ENCODE results near the gene MTOR. TPM values are rescaled to one million over a fixed set of nuclear protein-coding genes. Genes with fewer than 3 reads are reported as not detected.

The MTOR gene
- total and polyA plus RNA-seq, 2 donors (not counting 3 experiments of a cell fraction or from before 2014, with no cell fraction given) = 33.5 to 50.4 TPM

GRCh38 chr1:11130406-11130805 lies 131.9 kb downstream of the MTOR start:
- Histone ChIP-seq H3K36me3 (ENCODE audit: control insufficient read depth in 2 of 2, extremely low read depth in 1 of 2, insufficient read depth in 2 of 2, low read length in 2 of 2) (peaks cover 19 to 54% of the 10 kb centered on the region in 2 experiments), H3K9me1 (replicated peaks; ENCODE audit: control insufficient read depth, extremely low read depth, insufficient read depth, low read length) (no peaks in the 10 kb centered on the region), H3K4me3 (replicated peaks in 1 of 3; ENCODE audit: insufficient read depth in 1 of 3, low read depth in 1 of 3, low read length in 3 of 3) (no peak overlapping the region), H3K27me3 (ENCODE audit: control insufficient read depth in 2 of 2, insufficient read depth in 2 of 2, low read length in 2 of 2) (no peaks in the 10 kb centered on the region), H3K9ac (replicated peaks; ENCODE audit: extremely low read depth, insufficient read depth, low read length) (no peak overlapping the region), H3K9me3 (replicated peaks; ENCODE audit: control insufficient read depth, insufficient read depth, low read length) (no peaks in the 10 kb centered on the region), H3K4me2 (ENCODE audit: insufficient read depth, low read length) (no peak overlapping the region), H3K27ac (ENCODE audit: insufficient read depth, low read depth, low read length) (no peak overlapping the region), H3K4me1 (ENCODE audit: control insufficient read depth, extremely low read depth, insufficient read depth, low read length) (peaks cover 8% of the 10 kb centered on the region), H2AFZ (ENCODE audit: low read depth, low read length) (no peak overlapping the region), H3K79me2 (ENCODE audit: control insufficient read depth, insufficient read depth, low read length) (no peaks in the 10 kb centered on the region), H4K20me1 (replicated peaks; ENCODE audit: control insufficient read depth, extremely low read depth, insufficient read depth, low read length) (no peaks in the 10 kb centered on the region)
- ChIA-PET CTCF (interaction anchor here (0.9 kb wide), 2 partner anchors 17 to 93 kb away, joined by 4 to 5 read pairs; no protein-coding TSS in a partner anchor), POLR2A (interaction anchor here (0.6 kb wide), 1 partner anchor 77 kb away, joined by 4 read pairs; no protein-coding TSS in a partner anchor)
- intact Hi-C loops (cut with micrococcal nuclease) = no loop called here
- BruUV-seq (replicated peaks) = no TSS peak
- TF ChIP-seq JUN (IDR thresholded peaks at IDR 0.05; ENCODE audit: borderline replicate concordance, insufficient read depth, insufficient read length, low read depth) (no peak), MYC (IDR thresholded peaks at IDR 0.05; ENCODE audit: low read depth, low read length) (no peak), MAX (IDR thresholded peaks at IDR 0.05; ENCODE audit: insufficient read depth, insufficient read length) (no peak), FOS (IDR thresholded peaks at IDR 0.05; ENCODE audit: borderline replicate concordance, insufficient read depth, low read length) (no peak), GATA2 (IDR thresholded peaks at IDR 0.05; ENCODE audit: insufficient read depth, insufficient read length, low read depth, low read length) (no peak), CTCF (IDR thresholded peaks at IDR 0.05; ENCODE audit: extremely low read depth in 1 of 2, insufficient read depth in 1 of 2, low read depth in 1 of 2, low read length in 2 of 2) (no peak), EZH2 (IDR thresholded peaks at IDR 0.05; ENCODE audit: borderline replicate concordance, low read depth, low read length, severe bottlenecking) (no peak), POLR2A (IDR thresholded peaks at IDR 0.05; ENCODE audit: low read depth, low read length) (no peak), POLR2AphosphoS5 (IDR thresholded peaks at IDR 0.05; ENCODE audit: insufficient read depth, low read depth, low read length) (no peak)
- FAIRE-seq (no peak), DNase-seq (ENCODE audit: low read depth, low spot score) (no peak)
- dilution Hi-C loops (cut with MboI; ENCODE audit: extremely low pct_ligation_motif_present, low sequenced_read_pairs) = no loop called here

Measured in endothelial cell of umbilical vein (primary cell).